Motor neuron (in vitro differentiated cells): Measurements from ENCODE around the gene SUGCT. TPM values are rescaled to one million over a fixed set of nuclear protein-coding genes. Genes with fewer than 3 reads are reported as not detected.

ENCODE experiments used
- ATAC-seq, 8 experiments: fragments of 200-7000 bp; cut with Tn5 transposase; replicated peaks in 6 of 8; 2 replicates each; pipeline ENCODE4 v1.8.0; 2021; ENCODE audit warnings: mild to moderate bottlenecking in 8 of 8, moderate library complexity in 8 of 8
- H3K27ac ChIP-seq, 2 donors: fragments of 250-450 bp; sonication (Bioruptor Pico); 2 replicates each; pipeline ENCODE4 v1.9.0; 2021; ENCODE audit warnings: antibody characterized with exemption in 2 of 2, mild to moderate bottlenecking in 2 of 2, moderate library complexity in 1 of 2
- H3K4me1 ChIP-seq, 2 donors: fragments of 250-450 bp; sonication (Bioruptor Pico); replicated peaks in 1 of 2; 2 replicates each; pipeline ENCODE4 v1.6.1; 2021; ENCODE audit warnings: antibody characterized with exemption in 2 of 2, mild to moderate bottlenecking in 2 of 2, moderate library complexity in 1 of 2
- H3K4me3 ChIP-seq, 5 donors: fragments of 250-450 bp; sonication (Bioruptor Pico); 2 replicates each; pipeline ENCODE4 v1.9.0; 2021; ENCODE audit warnings: antibody characterized with exemption in 5 of 5, mild to moderate bottlenecking in 5 of 5, moderate library complexity in 4 of 5
- WGBS, 10 experiments: fragments of 450-650 bp; shearing (Covaris generic); methylation state at CpG; one replicate each; pipeline ENCODE4 v1.0.0; 2022; 5-methylcytosine and 5-hydroxymethylcytosine counted together
- in situ Hi-C, 9 experiments: fragments of 400-800 bp; cut with MboI; loops; one replicate each; pipeline ENCODE4 v1.15.0; 2021; ENCODE audit warnings: low sequenced_read_pairs in 9 of 9, low pct_unique_long_range_greater_than_20kb in 2 of 9; ENCODE audit not compliant: unreplicated experiment in 9 of 9
- total RNA-seq, 8 experiments: library from RNA; unstranded; fragments of 300-600 nt; gene quantifications; 2 replicates each; pipeline versions ENCODE4 v1.2.3 to v1.2.4, GENCODE V29; 2022

Gene SUGCT
- total RNA-seq, 8 experiments from 2014 or later: 2.3 to 26.1 (median 4.2) TPM

DNA sequence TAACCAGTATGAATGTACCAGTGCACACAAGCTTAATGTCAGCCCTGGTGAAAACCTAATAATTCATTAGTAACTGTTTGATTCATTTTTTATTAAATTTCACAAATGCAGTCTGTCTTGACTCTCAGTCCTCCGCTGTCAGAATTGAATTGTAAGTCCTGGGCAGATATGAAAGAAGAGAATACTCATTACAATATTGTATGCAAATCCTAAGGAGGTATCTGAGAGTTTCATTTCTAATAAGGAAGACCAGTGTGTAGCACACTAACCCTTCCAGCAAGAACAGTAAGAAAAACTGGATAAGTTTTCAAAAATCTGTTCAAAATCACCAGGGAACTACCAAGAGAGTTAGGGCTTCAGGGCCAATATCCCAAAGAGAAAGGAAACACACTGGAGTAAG, 652.1 kb downstream of the SUGCT start:
- H3K4me1 ChIP-seq: no peaks in the 10 kb centered on the region
- no peak for ATAC-seq
- 63 to 100% (median 100%) methylated on average over 1 of the region's 1 CpG; no CpG with 5 or more reads in 1 of the 10 experiments for WGBS, 10 experiments
- in situ Hi-C loops: no loop called here
- H3K27ac ChIP-seq: no peak overlapping the region
- H3K4me3 ChIP-seq: no peak overlapping the region

DNA sequence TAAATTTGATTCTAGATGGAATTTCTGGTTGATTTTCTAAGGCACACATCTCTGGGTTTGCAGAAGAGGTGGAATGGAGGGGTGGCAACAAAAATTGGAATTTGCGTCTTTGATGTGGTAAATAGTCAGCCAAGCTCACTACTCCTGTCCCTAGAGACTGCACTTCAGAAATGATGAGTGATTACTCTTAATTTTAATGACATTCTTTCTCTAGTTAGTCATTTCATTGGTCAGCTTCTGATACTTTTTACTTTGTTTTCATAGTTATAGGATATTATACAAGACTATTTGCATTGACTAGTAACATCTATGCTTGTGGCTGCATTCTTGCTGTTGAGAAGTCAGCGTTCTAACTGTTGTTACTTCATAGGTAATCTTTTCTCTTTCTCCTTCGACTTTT, 658.3 kb downstream of the SUGCT start:
- in situ Hi-C loops: no loop called here
- H3K4me1 ChIP-seq: no peaks in the 10 kb centered on the region
- 40 to 89% (median 78%) methylated on average over 1 to 3 of the region's 3 CpGs for WGBS, 10 experiments
- H3K4me3 ChIP-seq: no peak overlapping the region
- H3K27ac ChIP-seq: no peak overlapping the region
- ATAC-seq: peak in 2 of 8 experiments; percentile 46 to 53

DNA sequence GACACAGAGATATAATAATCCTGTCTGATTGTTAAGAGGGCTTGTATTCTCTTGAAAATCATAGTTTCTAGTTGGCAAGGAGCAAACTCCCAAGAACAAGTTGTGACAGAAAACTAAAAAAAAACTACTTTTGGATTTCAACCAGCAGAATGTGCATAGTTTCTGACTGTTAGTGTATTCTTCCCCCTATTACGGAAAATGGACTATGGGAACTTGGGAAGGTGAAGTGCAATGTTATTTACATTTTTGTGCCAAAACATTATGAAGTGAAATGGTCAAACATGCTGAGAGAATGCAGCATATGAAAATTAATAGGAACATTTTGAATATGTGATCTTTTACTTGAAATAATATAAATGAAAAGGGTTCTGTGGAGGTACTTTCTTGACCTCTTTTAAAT, 660.8 kb downstream of the SUGCT start:
- H3K4me3 ChIP-seq: no peak overlapping the region
- H3K4me1 ChIP-seq: no peaks in the 10 kb centered on the region
- in situ Hi-C loops: no loop called here
- 67 to 100% (median 92%) methylated on average over 1 of the region's 1 CpG; no CpG with 5 or more reads in 2 of the 10 experiments for whole genome bisulfite sequencing, 10 experiments
- no peak for ATAC-seq
- H3K27ac ChIP-seq: no peak overlapping the region

DNA sequence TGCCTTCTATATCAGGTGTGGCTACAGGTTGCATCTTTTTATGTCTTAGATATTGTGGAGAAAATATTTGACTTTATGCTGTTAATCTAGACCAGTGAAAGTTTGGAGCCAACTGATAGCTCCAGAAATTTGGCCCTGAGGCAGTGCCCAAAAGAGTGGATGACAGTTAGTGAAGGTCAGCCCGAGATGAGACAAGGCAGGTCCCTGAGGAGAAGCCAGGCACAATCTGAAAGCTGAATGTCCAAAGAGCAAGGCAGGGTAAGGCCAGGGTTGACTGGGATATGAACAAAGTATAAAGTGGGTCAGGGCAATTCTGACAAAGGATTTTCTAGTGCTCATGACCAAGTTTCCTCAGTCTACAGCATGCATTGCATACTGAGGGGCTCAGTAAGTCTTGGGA, 661.9 kb downstream of the SUGCT start:
- Histone ChIP-seq H3K4me1 (no peaks in the 10 kb centered on the region), H3K4me3 (no peak overlapping the region), H3K27ac (no peak overlapping the region)
- in situ Hi-C loops: no loop called here
- 57 to 100% (median 63%) methylated on average over 1 of the region's 1 CpG; no CpG with 5 or more reads in 4 of the 10 experiments for WGBS, 10 experiments
- ATAC-seq: no peak

DNA sequence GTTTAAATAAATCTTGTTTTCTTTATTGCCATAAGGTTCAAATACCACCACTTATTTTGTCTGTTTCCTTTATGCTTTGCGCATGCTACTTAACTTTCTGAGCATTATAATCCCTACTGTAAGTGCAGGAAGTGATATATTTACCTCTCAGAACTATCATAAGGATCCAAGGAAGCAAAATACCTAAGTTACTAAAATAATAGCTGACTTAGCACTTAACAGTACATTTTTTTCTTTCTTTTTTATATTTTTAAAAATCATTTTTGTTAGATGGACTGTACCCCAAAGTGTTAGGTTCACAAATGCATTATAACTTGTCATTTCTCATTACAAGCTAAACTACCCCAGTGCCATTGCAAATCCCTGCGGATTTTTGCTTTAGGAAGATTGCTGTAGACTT, 663.8 kb downstream of the SUGCT start:
- in situ Hi-C loops: no loop called here
- 84 to 100% (median 95%) methylated on average over 1 to 2 of the region's 2 CpGs; no CpG with 5 or more reads in 2 of the 10 experiments for WGBS, 10 experiments
- no peak for ATAC-seq
- H3K27ac ChIP-seq: no peak overlapping the region
- H3K4me1 ChIP-seq: no peaks in the 10 kb centered on the region
- no peak overlapping the region for H3K4me3 ChIP-seq

DNA sequence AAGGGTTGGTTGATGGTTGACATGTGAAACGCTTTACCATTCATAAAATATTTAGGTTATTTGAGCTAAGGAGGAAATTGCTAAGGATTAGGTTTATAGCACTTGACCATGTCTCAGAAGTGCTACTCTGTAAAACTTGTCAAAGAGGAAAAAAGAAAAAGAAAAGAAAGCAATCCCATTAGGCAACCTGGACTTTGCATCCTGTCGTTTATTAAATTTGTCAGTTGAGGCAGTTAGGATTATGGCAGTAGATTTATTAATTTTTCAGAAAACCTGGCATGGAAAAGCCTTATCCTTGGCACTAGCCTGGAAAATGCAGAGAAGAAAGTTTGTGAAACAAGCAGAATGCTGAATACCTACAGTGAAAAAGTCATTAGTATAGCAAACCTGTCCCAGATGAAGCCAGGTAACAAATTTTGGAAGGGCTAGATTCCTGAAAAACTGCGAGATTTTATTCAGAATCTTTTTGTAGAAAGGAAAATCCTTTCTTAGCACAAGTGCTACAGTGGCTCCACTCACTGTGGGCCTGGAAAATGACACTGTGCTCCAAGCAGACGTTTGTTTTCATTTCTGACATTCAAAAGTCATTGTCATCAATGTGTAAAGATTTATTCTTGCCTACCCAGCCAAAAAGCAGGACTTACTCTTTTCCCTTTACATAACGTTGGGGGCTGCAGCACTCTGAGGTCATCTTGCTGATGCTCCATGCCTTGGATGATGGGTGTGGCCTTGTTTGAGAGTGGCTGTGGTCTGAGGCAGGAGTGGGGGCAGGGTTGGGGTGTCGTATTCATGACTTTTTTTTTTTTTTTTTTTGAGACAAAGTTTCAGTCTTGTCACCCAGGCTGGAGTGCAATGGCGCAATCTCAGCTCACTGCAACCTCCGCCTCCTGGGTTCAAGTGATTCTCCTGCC, 664.9 kb downstream of the SUGCT start:
- in situ Hi-C loops: no loop called here
- whole genome bisulfite sequencing, 10 experiments: 43 to 100% (median 67%) methylated on average over 2 to 7 of the region's 8 CpGs
- Histone ChIP-seq H3K4me3 (no peak overlapping the region), H3K4me1 (no peaks in the 10 kb centered on the region), H3K27ac (no peak overlapping the region)
- no peak for ATAC-seq

DNA sequence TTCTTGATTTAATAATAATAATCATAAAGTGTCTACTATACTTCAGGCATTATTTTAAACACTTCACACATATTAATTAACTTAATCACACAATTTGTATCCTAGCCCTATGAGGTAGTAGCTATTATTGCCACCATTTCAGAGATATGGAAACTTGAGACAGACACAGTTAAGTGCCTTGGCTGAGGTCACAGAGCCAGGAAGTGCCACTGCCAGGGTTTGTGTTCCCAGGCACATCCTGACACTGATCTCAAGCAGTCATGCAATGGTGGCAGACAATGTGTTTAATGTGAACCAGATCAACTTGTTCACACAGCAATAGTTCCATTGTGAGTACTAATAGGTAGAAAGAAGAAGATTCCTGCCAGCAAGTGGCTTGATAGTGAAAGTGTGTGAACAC, 666.0 kb downstream of the SUGCT start:
- Histone ChIP-seq H3K4me3 (no peak overlapping the region), H3K27ac (no peak overlapping the region), H3K4me1 (no peaks in the 10 kb centered on the region)
- in situ Hi-C loops: no loop called here
- no peak for ATAC-seq

DNA sequence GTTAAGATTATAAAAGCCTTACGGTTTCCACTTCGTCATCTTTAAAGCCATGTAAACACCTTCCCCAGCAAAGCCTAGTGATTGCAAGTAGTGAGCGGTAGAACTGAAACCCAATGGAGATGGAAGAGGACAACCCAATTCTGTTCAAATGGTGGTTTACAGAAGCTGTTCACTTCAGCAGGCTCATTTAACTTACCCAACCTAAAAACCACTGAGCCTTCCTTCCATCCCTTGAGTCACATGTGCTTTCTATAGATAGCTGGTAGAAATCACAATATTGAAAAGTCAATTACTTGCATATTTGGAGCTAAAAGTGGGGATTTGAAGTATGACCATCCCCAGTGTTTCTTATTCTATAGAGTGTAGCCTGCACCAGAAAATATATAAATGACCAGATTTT, 667.7 kb downstream of the SUGCT start:
- no peak for ATAC-seq
- in situ Hi-C loops: no loop called here
- Histone ChIP-seq H3K4me1 (no peaks in the 10 kb centered on the region), H3K27ac (no peak overlapping the region), H3K4me3 (no peak overlapping the region)
- 84 to 100% (median 100%) methylated on average over 3 of the region's 3 CpGs; no CpG with 5 or more reads in 2 of the 10 experiments for WGBS, 10 experiments

DNA sequence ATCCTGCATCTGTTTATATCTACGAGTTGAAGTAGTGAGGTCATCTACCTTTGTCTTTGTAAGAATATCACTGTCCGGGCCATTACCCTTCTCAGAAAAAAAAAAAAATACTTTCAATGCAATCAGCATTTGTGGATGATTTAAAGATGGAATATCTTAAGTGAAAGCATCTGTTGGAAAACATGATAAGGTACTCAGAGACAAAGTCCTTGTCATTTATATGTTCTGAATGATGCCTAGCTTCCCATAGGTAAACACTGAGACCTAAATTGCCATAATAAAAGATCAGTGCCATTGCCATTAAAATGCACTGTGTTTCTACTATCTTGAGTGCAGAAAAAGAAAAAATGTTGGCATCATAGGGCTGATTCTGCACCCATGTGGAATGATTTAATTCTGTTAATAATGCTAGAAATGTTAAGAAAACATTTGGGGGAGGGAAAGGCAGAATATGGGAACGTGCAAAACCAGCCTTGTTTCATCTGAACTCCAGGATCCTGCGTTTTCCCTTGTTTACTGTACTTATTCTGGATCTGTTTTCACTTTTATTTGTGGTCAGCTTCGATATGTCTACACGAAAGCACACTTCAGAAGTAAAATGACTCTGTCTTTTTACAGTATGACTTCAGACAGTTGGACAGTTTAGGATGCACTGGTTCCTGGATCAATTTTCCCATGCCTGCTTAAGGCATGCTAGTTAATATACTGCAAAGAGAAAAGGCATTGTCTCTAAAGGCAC, 669.8 kb downstream of the SUGCT start:
- Histone ChIP-seq H3K4me3 (no peak overlapping the region), H3K27ac (no peak overlapping the region), H3K4me1 (no peaks in the 10 kb centered on the region)
- in situ Hi-C loops: no loop called here
- WGBS, 10 experiments: 21 to 96% (median 59%) methylated on average over 2 to 6 of the region's 6 CpGs; no CpG with 5 or more reads in 2 of the 10 experiments
- ATAC-seq: no peak

DNA sequence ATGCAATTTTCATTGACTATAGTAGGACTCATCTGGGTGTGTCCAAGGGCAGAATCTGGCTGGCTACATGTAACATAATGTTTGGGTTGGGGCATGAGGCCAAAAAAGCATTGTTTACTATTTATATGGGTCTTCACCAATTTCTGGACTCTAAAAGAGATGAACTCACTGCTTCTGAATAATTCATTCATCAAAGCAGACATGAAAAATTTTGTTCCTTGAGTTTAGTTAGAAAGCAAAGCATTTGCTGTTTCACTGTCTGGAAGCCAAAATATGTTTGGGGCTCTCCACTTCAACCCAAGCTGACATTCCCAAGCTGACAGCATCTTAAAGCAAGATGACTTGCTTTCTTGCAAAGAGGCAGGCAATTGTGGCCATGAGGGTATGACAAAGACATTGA, 670.6 kb downstream of the SUGCT start:
- Histone ChIP-seq H3K27ac (no peak overlapping the region), H3K4me1 (no peaks in the 10 kb centered on the region), H3K4me3 (no peak overlapping the region)
- ATAC-seq: peak in 1 of 8 experiments; percentile 22
- in situ Hi-C loops: no loop called here

DNA sequence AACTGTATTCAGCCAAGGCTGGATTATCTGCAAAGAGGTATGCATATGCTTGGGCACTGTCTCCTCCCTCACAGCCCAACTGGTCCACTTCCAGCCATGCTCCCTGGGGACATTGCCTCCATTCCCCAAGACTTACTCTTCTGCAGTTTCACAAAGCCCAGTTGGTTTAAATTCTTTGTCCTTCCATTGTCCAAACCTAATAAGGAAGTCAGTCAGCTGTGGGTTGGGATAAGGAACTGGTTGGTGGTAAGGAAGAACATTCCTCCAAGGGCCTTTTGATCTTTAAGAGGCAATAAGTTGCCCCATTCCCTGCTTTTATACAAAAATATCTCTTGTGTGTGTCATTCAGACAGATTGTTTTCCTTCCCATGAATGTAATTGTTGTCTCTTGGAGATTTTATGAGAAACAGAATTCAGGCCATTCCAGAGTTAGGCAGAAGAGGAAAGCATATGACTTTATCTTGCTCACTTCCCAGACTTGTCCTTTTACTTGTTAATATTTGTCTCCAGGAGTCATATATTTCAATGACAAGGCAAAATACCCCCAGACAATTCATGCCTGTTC, 673.7 kb downstream of the SUGCT start:
- H3K27ac ChIP-seq: no peak overlapping the region
- no peaks in the 10 kb centered on the region for H3K4me1 ChIP-seq
- in situ Hi-C loops: no loop called here
- peak in 2 of 8 experiments; percentile 72 to 79 for ATAC-seq
- H3K4me3 ChIP-seq: no peak overlapping the region

DNA sequence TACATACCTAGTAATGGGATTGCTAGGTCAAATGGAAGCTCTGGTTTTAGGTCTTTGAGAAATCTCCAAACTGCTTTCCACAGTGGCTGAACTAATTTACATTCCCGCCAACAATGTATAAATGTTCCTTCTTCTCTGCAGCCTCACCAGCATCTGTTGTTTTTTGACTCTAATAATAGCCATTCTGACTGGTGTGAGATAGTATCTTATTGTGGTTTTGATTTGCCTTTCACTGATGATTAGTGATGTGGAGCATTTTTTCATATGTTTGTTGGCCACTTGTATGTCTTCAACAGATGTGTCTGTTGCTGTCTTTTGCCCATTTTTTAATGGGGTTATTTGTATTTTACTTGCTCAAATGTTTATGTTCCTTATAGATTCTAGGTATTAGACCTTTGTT, 675.5 kb downstream of the SUGCT start:
- Histone ChIP-seq H3K4me3 (no peak overlapping the region), H3K27ac (no peak overlapping the region), H3K4me1 (no peaks in the 10 kb centered on the region)
- ATAC-seq: no peak
- WGBS, 10 experiments: 55 to 100% (median 100%) methylated on average over 1 of the region's 1 CpG; no CpG with 5 or more reads in 4 of the 10 experiments
- in situ Hi-C loops: no loop called here

DNA sequence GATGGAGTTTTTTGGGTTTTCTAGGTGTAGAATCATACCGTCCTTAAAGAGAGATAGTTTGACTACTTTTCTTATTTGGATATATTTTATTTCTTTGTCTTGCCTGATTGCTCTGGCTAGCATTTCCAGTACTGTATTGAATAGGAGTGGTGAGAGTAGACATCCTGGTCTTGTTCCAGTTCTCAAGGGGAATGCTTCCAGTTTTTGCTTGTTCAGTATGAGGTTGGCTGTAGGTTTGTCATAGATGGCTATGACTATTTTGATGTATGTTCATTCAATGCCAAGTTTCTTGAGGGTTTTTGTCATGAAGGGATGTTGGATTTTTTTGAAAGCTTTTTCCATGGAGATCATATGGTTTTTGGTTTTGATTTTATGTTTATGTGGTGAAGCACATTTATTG, 676.9 kb downstream of the SUGCT start:
- no peak for ATAC-seq
- H3K27ac ChIP-seq: no peak overlapping the region
- in situ Hi-C loops: no loop called here
- WGBS, 10 experiments: 100% methylated on average over 1 of the region's 1 CpG; no CpG with 5 or more reads in 3 of the 10 experiments
- H3K4me3 ChIP-seq: no peak overlapping the region
- H3K4me1 ChIP-seq: no peaks in the 10 kb centered on the region
